ENCODE data around the gene GFOD2.

GFOD2 gene

GRCh38 chr16:67672306-67672705, 46.8 kb downstream of the GFOD2 start:
- no peak for DNase-seq (ENCODE audit: low read depth)

DNA sequence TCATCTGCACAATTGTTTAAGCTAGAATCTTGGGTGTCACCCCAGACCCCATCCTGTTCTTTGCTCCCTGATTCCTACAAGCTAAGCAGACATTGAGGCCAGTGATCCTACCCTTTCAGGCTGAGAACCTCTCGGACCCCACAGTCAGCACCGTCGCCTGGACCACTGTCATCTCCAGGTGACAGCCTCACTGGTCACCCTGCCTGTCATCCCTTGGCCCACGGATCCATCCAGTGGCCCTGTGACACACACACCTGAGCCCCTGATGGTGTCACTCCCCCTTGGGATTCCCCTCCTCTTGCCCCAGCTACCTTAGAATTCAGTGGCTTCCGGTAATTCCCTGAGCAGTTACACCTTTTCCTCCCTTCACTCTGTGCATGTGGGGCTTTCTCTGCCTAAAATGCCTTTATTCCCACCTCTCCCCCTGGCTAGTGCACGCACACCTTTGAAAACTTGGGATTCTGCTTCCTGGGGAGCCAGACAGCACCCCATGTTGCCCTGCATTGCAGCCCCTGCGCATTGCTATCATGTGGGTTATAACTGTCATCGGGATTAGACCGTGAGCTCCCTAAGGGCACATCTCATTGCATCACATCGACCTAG, 49.5 kb downstream of the GFOD2 start:
- DNase-seq (ENCODE audit: low read depth) = no peak

- DNase-seq (ENCODE audit: low read depth) = no peak
Observed at GRCh38 chr16:67668495-67669157, 50.5 kb downstream of the GFOD2 start.

GRCh38 chr16:67667817-67668494, 51.2 kb downstream of the GFOD2 start:
- DNase-seq (ENCODE audit: low read depth) = peak; percentile 86

- no peak for DNase-seq (ENCODE audit: low read depth)
Observed at GRCh38 chr16:67667453-67667816, 51.7 kb downstream of the GFOD2 start.

GRCh38 chr16:67666559-67667452, 52.3 kb downstream of the GFOD2 start, which contains the start of the genes C16orf86 and ENKD1:
TSS of gene C16orf86 (plus strand) at chr16:67666814. CDS start at chr16:67666971, 157 bp downstream.
TSS of gene ENKD1 (minus strand) at chr16:67666750. CDS start at chr16:67666442, 308 bp downstream.
- DNase-seq (ENCODE audit: low read depth) = no peak

DNA sequence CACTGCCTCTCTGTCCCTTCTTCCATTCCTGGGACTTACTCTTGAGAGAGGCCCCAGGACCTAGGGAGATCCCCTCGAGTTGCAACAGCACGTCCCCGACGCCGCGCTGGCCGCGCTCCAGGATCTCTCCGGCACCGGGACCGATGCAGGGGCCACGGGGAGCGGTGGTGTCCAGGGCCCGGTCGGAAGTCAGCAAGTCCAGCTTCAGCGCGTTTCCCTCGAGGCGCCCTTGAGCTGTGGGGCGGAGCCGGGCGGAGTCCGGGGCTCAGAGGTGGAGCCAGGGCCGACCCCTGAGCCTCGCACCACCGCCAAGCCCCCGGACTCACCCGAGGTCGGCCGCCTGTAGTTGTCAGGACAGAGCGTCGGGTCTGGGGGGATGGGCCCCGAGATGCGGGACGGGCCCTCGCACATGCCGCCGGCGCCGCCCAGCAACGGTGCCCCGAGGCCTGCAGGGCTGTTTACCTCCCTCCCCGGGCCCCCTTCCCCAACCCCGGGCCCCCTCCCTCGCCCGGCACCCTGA, 53.0 kb downstream of the GFOD2 start:
- DNase-seq (ENCODE audit: low read depth) = no peak

- DNase-seq (ENCODE audit: low read depth) = no peak
Observed at GRCh38 chr16:67665598-67665997, 53.5 kb downstream of the GFOD2 start.

DNA sequence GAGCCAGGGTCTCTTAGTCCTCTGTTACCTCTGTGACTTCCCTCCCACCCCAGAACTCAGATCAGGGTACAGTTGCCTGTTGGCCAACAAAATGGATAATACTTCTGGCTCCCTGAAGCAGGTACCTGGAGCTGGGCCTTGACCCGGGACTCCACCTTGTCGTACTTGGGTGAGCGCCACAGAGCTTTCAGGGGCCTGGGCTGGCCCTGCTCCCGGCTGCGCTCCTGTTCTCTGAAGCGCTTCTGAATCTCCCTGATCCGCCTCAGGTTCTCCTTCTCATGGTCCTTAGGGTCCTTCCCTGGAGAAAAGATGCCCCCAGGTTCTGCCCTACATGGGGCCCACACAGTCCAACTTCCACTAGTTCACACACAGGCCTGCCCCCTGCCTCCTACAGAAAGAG, 54.2 kb downstream of the GFOD2 start:
- no peak for DNase-seq (ENCODE audit: low read depth)

- DNase-seq (ENCODE audit: low read depth) = no peak
Observed at GRCh38 chr16:67664258-67664657, 54.9 kb downstream of the GFOD2 start.

- DNase-seq (ENCODE audit: low read depth) = no peak
Observed at GRCh38 chr16:67663877-67664222, 55.3 kb downstream of the GFOD2 start.

- DNase-seq (ENCODE audit: low read depth) = no peak
Observed at GRCh38 chr16:67663151-67663876, 55.8 kb downstream of the GFOD2 start.

GRCh38 chr16:67662653-67663010, 56.5 kb downstream of the GFOD2 start:
- no peak for DNase-seq (ENCODE audit: low read depth)

GRCh38 chr16:67661886-67662652, 57.0 kb downstream of the GFOD2 start:
- no peak for DNase-seq (ENCODE audit: low read depth)

DNA sequence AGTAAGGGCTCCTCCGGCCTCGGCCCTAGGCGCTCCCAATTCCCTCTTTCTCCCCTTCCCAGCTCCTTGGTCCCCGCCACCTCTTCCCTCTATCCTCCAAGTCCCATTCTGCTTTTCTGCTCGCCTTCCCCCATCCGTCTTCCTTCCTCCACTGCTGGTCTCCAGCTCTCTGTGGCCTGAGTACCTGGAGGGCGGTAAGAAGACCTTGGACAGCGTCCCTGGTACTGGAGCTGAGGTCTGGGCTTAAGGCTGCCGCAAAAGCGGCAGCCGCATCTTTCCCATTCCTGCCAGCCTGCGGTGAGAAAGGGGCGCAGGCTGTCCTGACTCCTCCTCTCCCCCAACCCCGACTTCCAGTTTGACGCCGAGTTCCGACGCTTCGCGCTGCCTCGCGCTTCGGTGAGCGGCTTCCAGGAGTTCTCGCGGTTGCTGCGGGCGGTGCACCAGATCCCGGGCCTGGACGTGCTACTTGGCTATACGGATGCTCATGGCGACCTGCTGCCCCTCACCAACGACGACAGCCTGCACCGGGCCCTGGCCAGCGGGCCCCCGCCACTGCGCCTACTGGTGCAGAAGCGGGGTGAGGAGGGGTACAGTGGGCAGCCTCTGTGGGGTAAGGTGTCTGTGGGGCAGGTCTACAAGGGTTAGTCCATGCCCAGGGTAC, 57.9 kb downstream of the GFOD2 start:
- no peak for DNase-seq (ENCODE audit: low read depth)

- DNase-seq (ENCODE audit: low read depth) = peak; percentile 92
Observed at GRCh38 chr16:67660564-67661028, 58.5 kb downstream of the GFOD2 start, which contains the start of gene PARD6A. TSS of gene PARD6A (plus strand) at chr16:67660960. CDS start at chr16:67661039, 79 bp downstream.

GRCh38 chr16:67659675-67660563, 59.2 kb downstream of the GFOD2 start, which contains the start of gene ACD:
TSS of gene ACD (minus strand) at chr16:67660260. CDS start at chr16:67660220, 40 bp downstream.
- DNase-seq (ENCODE audit: low read depth) = peak; percentile 76

GRCh38 chr16:67658849-67659674, 60.1 kb downstream of the GFOD2 start:
- no peak for DNase-seq (ENCODE audit: low read depth)
